Lower leg skin (tissue), 4 donors: Measurements from ENCODE around the gene ITSN1. TPM values are rescaled to one million over a fixed set of nuclear protein-coding genes. Genes with fewer than 3 reads are reported as not detected.

Source experiments
- DNase-seq, 2 donors: peaks; one replicate each; pipeline ENCODE4 v3.0.0-alpha.2; 2019; ENCODE audit warnings: low spot score in 2 of 2
- H3K4me3 ChIP-seq: fragments of 200-600 bp; sonication (generic); 2 replicates; pipeline ENCODE4 v1.5.1; 2017; ENCODE audit warnings: mild to moderate bottlenecking, low read depth; ENCODE audit not compliant: poor library complexity, severe bottlenecking
- POLR2A ChIP-seq, 2 donors: fragments of 450-650 bp; IDR thresholded peaks; one replicate each; pipeline ENCODE4 v1.6.1; 2016 to 2017; ENCODE audit warnings: antibody characterized with exemption in 2 of 2, mild to moderate bottlenecking in 1 of 2, moderate library complexity in 1 of 2
- WGBS, 2 donors: methylation state at CpG; one replicate each; pipeline ENCODE4 v1.1.5; 2018; 5-methylcytosine and 5-hydroxymethylcytosine counted together
- intact Hi-C: fragments of 100-400 bp; cut with DNase I; formaldehyde crosslinking; loops from one replicate; pipeline ENCODE4 v1.15.0; 2023; ENCODE audit warnings: low total_unique reads
- total RNA-seq, 4 donors: library from RNA; depleted of rRNA; stranded (reverse); fragments of >200 nt; gene quantifications; one replicate each; pipeline ENCODE4 v1.1.0, GENCODE V29; 2016
- TF ChIP-seq, protein P1 (sequence below), 3 donors: fragments of 450-650 bp; IDR thresholded peaks; one replicate each; pipeline ENCODE4 v1.5.1; 2016; ENCODE audit warnings: antibody characterized with exemption in 3 of 3, mild to moderate bottlenecking in 3 of 3, moderate library complexity in 2 of 3

ITSN1 gene
- total RNA-seq, 4 donors from 2014 or later, result 17.4 to 39.5 (median 31.7) TPM

DNA sequence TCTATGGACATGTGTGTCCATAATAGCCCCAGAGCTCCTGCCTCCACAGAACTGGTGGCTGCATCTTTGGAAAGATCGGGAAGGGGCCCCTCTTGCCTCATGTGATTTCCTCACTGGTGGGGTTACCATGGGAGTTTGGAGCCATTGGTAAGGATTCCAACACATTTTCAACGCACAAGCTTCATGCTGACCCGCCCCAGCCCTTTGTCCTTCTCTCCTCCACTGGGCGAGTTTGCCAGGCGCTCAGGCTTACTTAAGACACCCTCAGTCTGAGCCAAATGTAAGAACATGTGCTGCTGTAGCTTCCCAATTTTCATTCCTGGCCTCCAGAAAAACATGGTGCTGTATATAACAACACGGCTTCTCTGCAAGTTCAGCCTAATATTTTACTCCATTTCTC, 200.9 kb downstream of the ITSN1 start:
- H3K4me3 ChIP-seq, result no peak overlapping the region
- TF ChIP-seq, protein P1, sequence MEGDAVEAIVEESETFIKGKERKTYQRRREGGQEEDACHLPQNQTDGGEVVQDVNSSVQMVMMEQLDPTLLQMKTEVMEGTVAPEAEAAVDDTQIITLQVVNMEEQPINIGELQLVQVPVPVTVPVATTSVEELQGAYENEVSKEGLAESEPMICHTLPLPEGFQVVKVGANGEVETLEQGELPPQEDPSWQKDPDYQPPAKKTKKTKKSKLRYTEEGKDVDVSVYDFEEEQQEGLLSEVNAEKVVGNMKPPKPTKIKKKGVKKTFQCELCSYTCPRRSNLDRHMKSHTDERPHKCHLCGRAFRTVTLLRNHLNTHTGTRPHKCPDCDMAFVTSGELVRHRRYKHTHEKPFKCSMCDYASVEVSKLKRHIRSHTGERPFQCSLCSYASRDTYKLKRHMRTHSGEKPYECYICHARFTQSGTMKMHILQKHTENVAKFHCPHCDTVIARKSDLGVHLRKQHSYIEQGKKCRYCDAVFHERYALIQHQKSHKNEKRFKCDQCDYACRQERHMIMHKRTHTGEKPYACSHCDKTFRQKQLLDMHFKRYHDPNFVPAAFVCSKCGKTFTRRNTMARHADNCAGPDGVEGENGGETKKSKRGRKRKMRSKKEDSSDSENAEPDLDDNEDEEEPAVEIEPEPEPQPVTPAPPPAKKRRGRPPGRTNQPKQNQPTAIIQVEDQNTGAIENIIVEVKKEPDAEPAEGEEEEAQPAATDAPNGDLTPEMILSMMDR (IDR thresholded peaks at IDR 0.05), result no peak
- TF ChIP-seq POLR2A (IDR thresholded peaks at IDR 0.05), result no peak
- 62 to 64% methylated on average over 6 of the region's 6 CpGs for WGBS, 2 donors
- DNase-seq, result peak in 1 of 2 donors; percentile 86
- intact Hi-C loops, result no loop called here

DNA sequence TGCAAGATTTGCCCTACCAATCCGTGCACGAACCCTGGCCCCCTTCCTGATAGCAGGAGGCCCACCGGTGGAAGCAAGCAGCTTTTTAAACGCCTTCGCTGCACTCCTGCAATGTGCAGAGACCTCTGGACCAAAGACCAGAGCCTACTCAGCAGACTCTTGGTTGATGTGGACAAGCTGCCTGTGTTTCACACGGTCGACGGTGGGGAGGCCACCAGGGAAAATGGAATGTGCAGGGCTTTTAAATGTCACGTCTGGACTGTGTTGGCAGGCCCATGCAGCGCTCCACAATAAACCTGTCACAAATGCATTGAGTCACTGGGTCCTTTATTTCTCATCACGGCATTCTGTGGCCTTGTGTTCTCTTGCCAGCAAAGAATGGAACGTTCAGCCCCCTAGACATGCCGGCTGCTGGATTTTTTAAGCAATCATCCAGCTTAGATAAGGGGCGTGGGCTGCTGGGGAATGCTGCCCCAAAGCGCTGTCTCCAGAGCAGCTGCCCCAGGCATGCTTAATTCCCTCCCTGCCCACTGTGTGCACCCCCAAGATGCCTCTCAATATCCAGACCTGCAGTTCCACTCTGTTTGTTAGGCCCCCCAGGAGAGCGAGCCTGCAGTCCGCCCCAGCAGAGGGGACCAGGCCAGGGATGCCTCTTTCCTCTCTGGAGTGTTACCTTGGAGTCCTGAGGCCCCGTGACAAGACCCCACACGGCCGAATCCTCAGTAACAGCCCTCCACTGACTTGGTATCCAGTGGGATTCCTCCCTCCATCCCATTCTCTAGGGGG, 202.0 kb downstream of the ITSN1 start:
- 50 to 63% methylated on average over 20 of the region's 20 CpGs for WGBS, 2 donors
- intact Hi-C loops, result no loop called here
- H3K4me3 ChIP-seq, result no peak overlapping the region
- DNase-seq, result no peak
- no peak for TF ChIP-seq POLR2A (IDR thresholded peaks at IDR 0.05)
- TF ChIP-seq, protein P1 (IDR thresholded peaks at IDR 0.05), result no peak

DNA sequence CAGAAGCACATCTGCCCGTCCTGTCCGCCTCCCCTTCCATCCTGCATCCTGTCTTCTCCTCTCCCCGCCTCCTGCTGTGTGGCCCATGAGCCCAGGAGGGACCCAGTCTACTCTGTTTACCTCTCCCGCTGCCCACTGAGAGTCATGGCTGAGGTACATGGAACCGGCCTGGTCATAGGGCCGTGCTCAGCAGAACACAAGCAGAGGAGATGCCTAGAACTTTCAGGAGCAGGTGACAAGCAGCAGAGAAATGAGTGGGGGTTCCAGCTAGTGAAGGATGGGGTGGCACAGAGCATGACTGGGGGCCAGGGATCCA, 202.5 kb downstream of the ITSN1 start:
- no peak overlapping the region for H3K4me3 ChIP-seq
- intact Hi-C loops, result no loop called here
- no peak for TF ChIP-seq POLR2A (IDR thresholded peaks at IDR 0.05)
- TF ChIP-seq, protein P1 (IDR thresholded peaks at IDR 0.05), result no peak
- DNase-seq, result no peak
- WGBS, 2 donors, result 92 to 97% methylated on average over 6 of the region's 6 CpGs

DNA sequence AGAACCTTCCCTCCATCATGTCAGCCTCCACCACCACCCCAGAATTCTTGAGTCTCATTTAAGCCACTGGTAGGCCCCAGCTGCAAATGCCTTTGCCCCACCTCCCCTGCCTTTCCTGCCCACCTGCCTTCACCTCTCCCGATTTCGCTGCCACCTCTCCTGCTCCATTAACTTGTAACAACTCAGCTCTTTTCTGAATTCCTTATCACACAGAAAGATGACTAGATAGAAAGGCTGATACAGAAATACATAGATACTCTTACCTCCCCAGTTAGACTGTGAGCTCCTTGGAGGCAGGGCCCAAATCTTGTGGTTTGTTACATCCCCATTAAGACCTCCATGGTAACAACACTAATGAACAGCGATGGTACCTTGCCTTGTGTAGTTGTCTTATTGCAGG, 203.8 kb downstream of the ITSN1 start:
- DNase-seq, result no peak
- WGBS, 2 donors, result 78 to 79% methylated on average over 3 of the region's 3 CpGs
- intact Hi-C loops, result no loop called here
- H3K4me3 ChIP-seq, result no peak overlapping the region
- no peak for TF ChIP-seq POLR2A (IDR thresholded peaks at IDR 0.05)
- TF ChIP-seq, protein P1 (IDR thresholded peaks at IDR 0.05), result no peak

DNA sequence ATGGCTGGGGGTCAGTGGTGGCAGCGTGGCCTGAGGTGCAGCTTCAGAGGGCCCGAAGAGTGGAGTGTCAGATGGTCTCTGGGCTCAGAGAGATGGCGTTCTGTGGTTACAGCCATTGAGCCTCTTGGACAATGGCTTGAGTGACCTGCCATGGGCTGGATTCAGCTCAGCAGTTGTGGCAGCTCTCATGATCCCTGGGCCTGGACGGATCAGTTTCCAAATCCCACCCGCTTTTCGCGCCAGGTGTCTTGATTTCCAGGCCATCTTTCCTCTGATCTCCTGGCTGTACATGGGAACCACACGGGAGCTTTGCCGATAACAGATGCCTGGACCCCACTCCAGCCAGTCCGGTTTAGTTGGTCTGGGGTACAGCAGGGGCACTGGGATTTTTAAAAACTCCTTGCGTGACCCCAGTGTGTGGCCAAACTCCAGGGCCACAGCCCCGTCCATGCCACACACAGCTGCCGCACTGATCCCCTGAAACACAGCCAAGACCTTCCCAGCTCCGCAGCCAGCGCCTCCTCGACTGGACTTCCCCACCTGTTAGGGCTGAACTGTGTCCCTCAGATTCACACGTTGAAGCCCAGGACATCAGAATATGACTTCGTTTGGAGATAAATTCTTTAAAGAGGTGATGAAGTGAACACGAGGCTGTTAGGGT, 205.4 kb downstream of the ITSN1 start:
- intact Hi-C loops, result no loop called here
- DNase-seq, result peak in 1 of 2 donors; percentile 43
- no peak for TF ChIP-seq POLR2A (IDR thresholded peaks at IDR 0.05)
- TF ChIP-seq, protein P1 (IDR thresholded peaks at IDR 0.05), result no peak
- WGBS, 2 donors, result 91 to 95% methylated on average over 19 of the region's 19 CpGs
- H3K4me3 ChIP-seq, result no peak overlapping the region
